Measurements from ENCODE around the gene PRR23B.
"Not testable (repeated sequence)": the region's sequence is repeated elsewhere in the genome, so short reads cannot be mapped to it uniquely, and the experiment has no call there.

The PRR23B gene

GRCh38 chr3:139020868-139021234 is at the start of gene PRR23B:
Gene PRR23B (minus strand): TSS chr3:139020926. CDS start chr3:139020661, 265 bp downstream.
- DNase-seq (ENCODE audit: low read depth): no peak

GRCh38 chr3:139062918-139063317 is 42.2 kb upstream of the PRR23B start:
- DNase-seq (ENCODE audit: low read depth): no peak

- DNase-seq (ENCODE audit: low read depth): no peak
Observed at GRCh38 chr3:139052802-139053600, 32.3 kb upstream of the PRR23B start.

GRCh38 chr3:139044366-139045210 is 23.9 kb upstream of the PRR23B start, which contains the start of gene PRR23C:
Gene PRR23C (minus strand): TSS chr3:139044892. CDS start chr3:139044620, 272 bp downstream.
- DNase-seq (ENCODE audit: low read depth): no peak

GRCh38 chr3:139043554-139044365 is 23.0 kb upstream of the PRR23B start:
- no peak for DNase-seq (ENCODE audit: low read depth)

- DNase-seq (ENCODE audit: low read depth): no peak
Observed at GRCh38 chr3:139037478-139037877, 16.8 kb upstream of the PRR23B start.

GRCh38 chr3:139032326-139033002 is 11.7 kb upstream of the PRR23B start:
- no peak for DNase-seq (ENCODE audit: low read depth)

- not testable (repeated sequence) for DNase-seq (ENCODE audit: low read depth)
Observed at GRCh38 chr3:139030576-139030975, 9.8 kb upstream of the PRR23B start.

- DNase-seq (ENCODE audit: low read depth): no peak
Observed at GRCh38 chr3:139024968-139025367, 4.2 kb upstream of the PRR23B start.

GRCh38 chr3:139020036-139020867 is 474 bp downstream of the PRR23B start:
- no peak for DNase-seq (ENCODE audit: low read depth)

- DNase-seq (ENCODE audit: low read depth): no peak
Observed at GRCh38 chr3:139016430-139017048, 4.2 kb downstream of the PRR23B start.

GRCh38 chr3:139006051-139006716 is 14.5 kb downstream of the PRR23B start, which contains the start of gene PRR23A:
Gene PRR23A (minus strand): TSS chr3:139006268. CDS start chr3:139006268, 0 bp downstream.
- DNase-seq (ENCODE audit: low read depth): no peak

GRCh38 chr3:139005356-139005993 is 15.3 kb downstream of the PRR23B start:
- no peak for DNase-seq (ENCODE audit: low read depth)

GRCh38 chr3:138995706-138996105 is 25.0 kb downstream of the PRR23B start:
- DNase-seq (ENCODE audit: low read depth): no peak

GRCh38 chr3:138987181-138987580 is 33.5 kb downstream of the PRR23B start:
- DNase-seq (ENCODE audit: low read depth): no peak

GRCh38 chr3:138985932-138986331 is 34.8 kb downstream of the PRR23B start:
- DNase-seq (ENCODE audit: low read depth): no peak

GRCh38 chr3:138984816-138985215 is 35.9 kb downstream of the PRR23B start:
- no peak for DNase-seq (ENCODE audit: low read depth)

- DNase-seq (ENCODE audit: low read depth): no peak
Observed at GRCh38 chr3:138976047-138976446, 44.7 kb downstream of the PRR23B start.

- DNase-seq (ENCODE audit: low read depth): no peak
Observed at GRCh38 chr3:138975351-138975750, 45.4 kb downstream of the PRR23B start.
